Measurements from ENCODE around the gene MEGF9. TPM values are rescaled to one million over a fixed set of nuclear protein-coding genes. Genes with fewer than 3 reads are reported as not detected.

Gene MEGF9
- total RNA-seq, 4 donors from 2014 or later: 62.1 to 113 (median 91.8) TPM

GRCh38 chr9:120745278-120745677, 31.0 kb upstream of the MEGF9 start:
- TF ChIP-seq CTCF (IDR thresholded peaks at IDR 0.05) (no peak), POLR2A (IDR thresholded peaks at IDR 0.05) (no peak), EP300 (IDR thresholded peaks at IDR 0.05) (no peak)
- Histone ChIP-seq H3K27me3 (no peaks in the 10 kb centered on the region), H3K9me3 (no peaks in the 10 kb centered on the region), H3K4me1 (no peaks in the 10 kb centered on the region), H3K27ac (no peak overlapping the region), H3K36me3 (peaks cover 0 to 5% (median 0%) of the 10 kb centered on the region in 3 donors), H3K4me3 (no peak overlapping the region)
- DNase-seq (ENCODE audit: low spot score in 2 of 2): no peak
- WGBS, 2 donors: 90 to 93% methylated on average over 6 of the region's 6 CpGs

- Histone ChIP-seq H3K27me3 (no peaks in the 10 kb centered on the region), H3K9me3 (no peaks in the 10 kb centered on the region), H3K36me3 (peaks cover 0 to 5% (median 0%) of the 10 kb centered on the region in 3 donors), H3K27ac (no peak overlapping the region), H3K4me1 (no peaks in the 10 kb centered on the region), H3K4me3 (no peak overlapping the region)
- TF ChIP-seq EP300 (IDR thresholded peaks at IDR 0.05) (no peak), CTCF (IDR thresholded peaks at IDR 0.05) (peak in 4 of 5 experiments; percentile 30 to 47 (median 37))
- WGBS, 2 donors: 89 to 92% methylated on average over 6 of the region's 6 CpGs
- no peak for DNase-seq (ENCODE audit: low spot score in 2 of 2)
These were observed 28.7 kb upstream of the MEGF9 start for GRCh38 chr9:120742951-120743416.

GRCh38 chr9:120741701-120742100, 27.4 kb upstream of the MEGF9 start:
- no peaks in the 10 kb centered on the region for H3K27me3 ChIP-seq
- H3K27ac ChIP-seq: no peak overlapping the region
- no peaks in the 10 kb centered on the region for H3K4me1 ChIP-seq
- no peaks in the 10 kb centered on the region for H3K9me3 ChIP-seq
- H3K36me3 ChIP-seq: peaks cover 0 to 5% (median 0%) of the 10 kb centered on the region in 3 donors
- no peak for DNase-seq (ENCODE audit: low spot score in 2 of 2)
- 94 to 96% methylated on average over 1 of the region's 1 CpG for WGBS, 2 donors
- no peak overlapping the region for H3K4me3 ChIP-seq
- no peak for TF ChIP-seq CTCF (IDR thresholded peaks at IDR 0.05)
- TF ChIP-seq EP300 (IDR thresholded peaks at IDR 0.05): no peak
- no peak for TF ChIP-seq POLR2A (IDR thresholded peaks at IDR 0.05)

GRCh38 chr9:120741191-120741590, 26.9 kb upstream of the MEGF9 start:
- no peak overlapping the region for H3K27ac ChIP-seq
- peaks cover 0 to 2% (median 0%) of the 10 kb centered on the region in 3 donors for H3K36me3 ChIP-seq
- H3K4me3 ChIP-seq: no peak overlapping the region
- no peaks in the 10 kb centered on the region for H3K4me1 ChIP-seq
- WGBS, 2 donors: 69 to 77% methylated on average over 1 of the region's 1 CpG
- H3K27me3 ChIP-seq: no peaks in the 10 kb centered on the region
- no peak for DNase-seq (ENCODE audit: low spot score in 2 of 2)
- TF ChIP-seq EP300 (IDR thresholded peaks at IDR 0.05) (no peak), CTCF (IDR thresholded peaks at IDR 0.05) (no peak), POLR2A (IDR thresholded peaks at IDR 0.05) (no peak)
- H3K9me3 ChIP-seq: no peaks in the 10 kb centered on the region

- no peak for DNase-seq (ENCODE audit: low spot score in 2 of 2)
- TF ChIP-seq EP300 (IDR thresholded peaks at IDR 0.05): no peak
- TF ChIP-seq CTCF (IDR thresholded peaks at IDR 0.05): no peak
- TF ChIP-seq POLR2A (IDR thresholded peaks at IDR 0.05): no peak
- H3K27ac ChIP-seq: no peak overlapping the region
- no peaks in the 10 kb centered on the region for H3K27me3 ChIP-seq
- H3K4me3 ChIP-seq: no peak overlapping the region
- no peaks in the 10 kb centered on the region for H3K36me3 ChIP-seq
- H3K4me1 ChIP-seq: peaks cover 0 to 6% (median 0%) of the 10 kb centered on the region in 4 donors
- H3K9me3 ChIP-seq: no peaks in the 10 kb centered on the region
These were observed 25.9 kb upstream of the MEGF9 start for GRCh38 chr9:120740132-120740531.

Data from tibial nerve (tissue), 4 donors.